PFSK-1 (cell line): ENCODE measurements around the gene PPP1R14B.

Experiments used
- POLR2AphosphoS5 ChIP-seq: IDR thresholded peaks from 2 replicates; pipeline ENCODE4 v1.6.1; 2012; ENCODE audit warnings: low read depth, mild to moderate bottlenecking, control low read depth, low read length, moderate library complexity
- REST ChIP-seq, 2 experiments: IDR thresholded peaks; 2 replicates each; pipeline versions ENCODE4 v1.6.1 to v1.8.0; 2011 to 2012; ENCODE audit warnings: low read depth in 2 of 2, low read length in 2 of 2, control low read depth in 1 of 2, inconsistent platforms in 1 of 2, mild to moderate bottlenecking in 1 of 2, moderate library complexity in 1 of 2; ENCODE audit not compliant: insufficient read depth in 1 of 2

- no peak for TF ChIP-seq POLR2AphosphoS5
- no peak for TF ChIP-seq REST (IDR thresholded peaks at IDR 0.05; ENCODE audit: insufficient read depth in 1 of 2, low read depth in 2 of 2, low read length in 2 of 2)
These were observed 16.5 kb upstream of the PPP1R14B start for GRCh38 chr11:64263021-64263946.
